Thyroid gland (tissue), 4 donors: ENCODE data around the gene DNAH11. TPM values are rescaled to one million over a fixed set of nuclear protein-coding genes. Genes with fewer than 3 reads are reported as not detected.

Experiments
- DNase-seq, 2 donors: peaks; one replicate each; pipeline ENCODE4 v3.0.0-alpha.2; 2019
- H3K27ac ChIP-seq, 3 donors: fragments of 200-600 bp; sonication (generic); 1 replicate in 2 of 3; 2 replicates in 1 of 3; pipeline ENCODE4 v1.5.1; 2016 to 2019; ENCODE audit warnings: mild to moderate bottlenecking in 1 of 3, moderate library complexity in 1 of 3
- H3K27me3 ChIP-seq: fragments of 200-600 bp; sonication (generic); one replicate; pipeline ENCODE4 v1.5.1; 2019
- H3K36me3 ChIP-seq, 2 donors: fragments of 200-600 bp; sonication (generic); one replicate each; pipeline ENCODE4 v1.5.1; 2016 to 2019
- H3K4me1 ChIP-seq, 2 donors: fragments of 200-600 bp; sonication (generic); one replicate each; pipeline ENCODE4 v1.5.1; 2017 to 2019
- H3K4me3 ChIP-seq, 3 donors: fragments of 200-600 bp; sonication (generic); replicated peaks in 1 of 3; 1 replicate in 2 of 3; 2 replicates in 1 of 3; pipeline ENCODE4 v1.5.1; 2016; ENCODE audit warnings: mild to moderate bottlenecking in 1 of 3
- H3K9me3 ChIP-seq: fragments of 200-600 bp; sonication (generic); one replicate; pipeline ENCODE4 v1.5.1; 2017
- POLR2A ChIP-seq, 2 donors: fragments of 450-650 bp; IDR thresholded peaks; one replicate each; pipeline ENCODE4 v1.6.1; 2017; ENCODE audit warnings: antibody characterized with exemption in 2 of 2, mild to moderate bottlenecking in 2 of 2, moderate library complexity in 1 of 2
- WGBS, 2 donors: methylation state at CpG; one replicate each; pipeline ENCODE4 v1.1.5; 2017; 5-methylcytosine and 5-hydroxymethylcytosine counted together
- intact Hi-C: fragments of 100-400 bp; cut with DNase I; formaldehyde crosslinking; loops from one replicate; pipeline ENCODE4 v1.15.1; 2023
- total RNA-seq, 4 donors: library from RNA; depleted of rRNA; stranded (reverse); fragments of >200 nt; gene quantifications; one replicate each; pipeline ENCODE4 v1.2.3, GENCODE V29; 2016
- TF ChIP-seq, protein P1 (sequence below), 6 experiments: fragments of 200-600 bp in 3 of 6; fragments of 450-650 bp in 3 of 6; sonication (generic) in 3 of 6; IDR thresholded peaks; one replicate each; pipeline ENCODE4 v1.5.1; 2016 to 2019; ENCODE audit warnings: antibody characterized with exemption in 6 of 6, mild to moderate bottlenecking in 2 of 6, inconsistent platforms in 1 of 6, moderate library complexity in 1 of 6

Gene DNAH11
- total RNA-seq, 4 donors from 2014 or later: 3.9 to 29.9 (median 10.9) TPM

DNA sequence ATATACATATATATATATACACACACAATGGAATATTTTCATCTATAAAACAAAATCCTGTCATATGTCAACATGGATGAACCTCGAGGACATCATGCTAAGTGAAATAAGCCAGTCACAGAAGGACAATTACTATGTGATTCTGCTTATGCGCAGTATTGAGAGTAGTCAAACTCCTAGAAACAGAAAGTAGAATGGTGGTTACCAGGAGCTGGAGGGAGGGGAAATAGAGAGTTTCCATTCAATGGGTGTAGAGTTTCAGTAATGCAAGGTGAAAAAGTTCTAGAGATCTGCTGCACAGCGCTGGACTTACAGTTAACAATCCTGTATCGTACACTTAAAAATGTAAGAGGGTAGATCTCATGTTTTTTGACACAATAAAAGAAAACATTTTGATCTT is 221.0 kb downstream of the DNAH11 start:
- H3K9me3 ChIP-seq: no peaks in the 10 kb centered on the region
- TF ChIP-seq, protein P1, sequence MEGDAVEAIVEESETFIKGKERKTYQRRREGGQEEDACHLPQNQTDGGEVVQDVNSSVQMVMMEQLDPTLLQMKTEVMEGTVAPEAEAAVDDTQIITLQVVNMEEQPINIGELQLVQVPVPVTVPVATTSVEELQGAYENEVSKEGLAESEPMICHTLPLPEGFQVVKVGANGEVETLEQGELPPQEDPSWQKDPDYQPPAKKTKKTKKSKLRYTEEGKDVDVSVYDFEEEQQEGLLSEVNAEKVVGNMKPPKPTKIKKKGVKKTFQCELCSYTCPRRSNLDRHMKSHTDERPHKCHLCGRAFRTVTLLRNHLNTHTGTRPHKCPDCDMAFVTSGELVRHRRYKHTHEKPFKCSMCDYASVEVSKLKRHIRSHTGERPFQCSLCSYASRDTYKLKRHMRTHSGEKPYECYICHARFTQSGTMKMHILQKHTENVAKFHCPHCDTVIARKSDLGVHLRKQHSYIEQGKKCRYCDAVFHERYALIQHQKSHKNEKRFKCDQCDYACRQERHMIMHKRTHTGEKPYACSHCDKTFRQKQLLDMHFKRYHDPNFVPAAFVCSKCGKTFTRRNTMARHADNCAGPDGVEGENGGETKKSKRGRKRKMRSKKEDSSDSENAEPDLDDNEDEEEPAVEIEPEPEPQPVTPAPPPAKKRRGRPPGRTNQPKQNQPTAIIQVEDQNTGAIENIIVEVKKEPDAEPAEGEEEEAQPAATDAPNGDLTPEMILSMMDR (IDR thresholded peaks at IDR 0.05): no peak
- TF ChIP-seq POLR2A (IDR thresholded peaks at IDR 0.05): no peak
- no peaks in the 10 kb centered on the region for H3K27me3 ChIP-seq
- H3K27ac ChIP-seq: no peak overlapping the region
- intact Hi-C loops: no loop called here
- DNase-seq: no peak
- H3K36me3 ChIP-seq: no peaks in the 10 kb centered on the region
- peaks cover 0 to 12% of the 10 kb centered on the region in 2 donors for H3K4me1 ChIP-seq
- WGBS, 2 donors: 91 to 96% methylated on average over 4 of the region's 4 CpGs
- H3K4me3 ChIP-seq: no peak overlapping the region

DNA sequence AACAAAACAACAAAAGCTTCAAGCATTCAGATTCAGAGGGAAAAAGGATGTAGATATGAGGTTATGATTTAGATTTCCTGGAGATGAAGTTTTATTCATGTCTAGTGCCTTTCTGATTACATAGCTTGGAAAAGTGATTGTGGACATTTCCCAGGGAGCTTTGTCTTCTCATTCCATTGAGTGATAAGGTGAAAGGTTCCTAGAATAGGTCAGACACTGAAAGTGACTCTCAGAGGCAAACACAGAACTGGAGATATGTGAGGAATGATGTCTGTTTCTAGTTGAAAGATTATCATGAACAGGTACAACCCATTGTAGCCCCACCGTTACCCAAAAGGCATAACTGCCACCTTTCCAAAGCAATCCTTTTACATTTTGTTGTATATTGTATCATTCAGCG is 223.4 kb downstream of the DNAH11 start:
- Histone ChIP-seq H3K4me3 (no peak overlapping the region), H3K9me3 (no peaks in the 10 kb centered on the region), H3K36me3 (no peaks in the 10 kb centered on the region), H3K27ac (no peak overlapping the region), H3K27me3 (no peaks in the 10 kb centered on the region), H3K4me1 (peaks cover 0 to 12% of the 10 kb centered on the region in 2 donors)
- DNase-seq: no peak
- intact Hi-C loops: no loop called here
- TF ChIP-seq, protein P1 (IDR thresholded peaks at IDR 0.05): no peak
- no peak for TF ChIP-seq POLR2A (IDR thresholded peaks at IDR 0.05)
- 88 to 94% methylated on average over 2 of the region's 2 CpGs for WGBS, 2 donors

DNA sequence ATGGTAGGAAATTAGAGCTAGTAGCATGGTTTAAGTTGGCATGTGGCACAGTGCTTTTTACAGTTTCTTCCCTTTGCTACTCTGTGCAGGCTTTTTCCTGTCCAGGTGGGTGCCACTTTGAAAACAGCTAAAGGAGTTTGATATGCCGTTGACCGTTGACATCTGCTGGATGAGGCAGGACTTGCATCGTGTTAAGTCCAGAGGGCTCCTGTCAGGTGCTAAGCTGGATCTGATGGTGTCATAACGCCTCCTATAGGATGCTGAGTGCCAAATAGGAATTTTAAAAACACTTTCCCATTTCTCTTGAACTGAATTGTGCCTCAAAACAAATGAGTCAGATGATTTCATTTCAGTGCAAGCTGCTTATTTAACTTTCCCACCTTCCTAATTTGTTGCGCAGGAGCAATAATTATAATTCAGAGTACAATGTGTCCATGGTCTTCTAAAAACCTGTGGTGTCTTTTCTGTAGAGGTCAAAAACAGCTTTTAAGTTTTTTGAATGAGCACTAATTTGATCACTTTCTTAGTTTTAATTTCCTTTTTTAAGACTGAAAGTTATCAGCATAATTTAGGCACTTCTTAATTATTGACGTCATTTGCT is 224.6 kb downstream of the DNAH11 start:
- H3K36me3 ChIP-seq: no peaks in the 10 kb centered on the region
- H3K27ac ChIP-seq: no peak overlapping the region
- TF ChIP-seq POLR2A (IDR thresholded peaks at IDR 0.05): no peak
- TF ChIP-seq, protein P1 (IDR thresholded peaks at IDR 0.05): peak; percentile 61 to 93 (median 78)
- WGBS, 2 donors: 21% methylated on average over 6 of the region's 6 CpGs
- peaks cover 0 to 12% of the 10 kb centered on the region in 2 donors for H3K4me1 ChIP-seq
- no peak overlapping the region for H3K4me3 ChIP-seq
- intact Hi-C loops: no loop called here
- H3K27me3 ChIP-seq: no peaks in the 10 kb centered on the region
- DNase-seq: peak; percentile 67 to 75
- no peaks in the 10 kb centered on the region for H3K9me3 ChIP-seq

DNA sequence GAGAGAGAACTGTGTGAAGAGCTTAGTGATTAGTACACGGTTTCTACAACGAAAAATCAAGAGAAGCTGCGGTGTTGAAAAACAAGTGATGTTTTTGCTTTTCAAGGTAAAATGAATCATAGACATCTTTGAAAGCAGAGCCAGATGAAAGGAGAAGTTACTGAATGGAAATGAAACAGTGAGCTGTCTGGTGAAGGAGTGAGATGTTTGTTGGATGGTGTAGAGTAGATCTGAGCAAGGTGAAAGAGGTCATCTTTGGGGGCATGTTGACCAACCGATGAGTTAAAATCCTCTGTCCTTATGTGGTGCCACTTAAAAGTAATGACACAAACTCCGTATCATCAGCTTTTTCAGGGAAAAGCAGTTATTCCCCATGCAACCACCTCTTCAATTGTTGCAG is 225.4 kb downstream of the DNAH11 start:
- H3K4me3 ChIP-seq: no peak overlapping the region
- no peak overlapping the region for H3K27ac ChIP-seq
- 60 to 64% methylated on average over 5 of the region's 5 CpGs for WGBS, 2 donors
- no peaks in the 10 kb centered on the region for H3K36me3 ChIP-seq
- H3K9me3 ChIP-seq: no peaks in the 10 kb centered on the region
- intact Hi-C loops: no loop called here
- no peak for TF ChIP-seq POLR2A (IDR thresholded peaks at IDR 0.05)
- TF ChIP-seq, protein P1 (IDR thresholded peaks at IDR 0.05): no peak
- DNase-seq: no peak
- peaks cover 4 to 18% of the 10 kb centered on the region in 2 donors for H3K4me1 ChIP-seq
- H3K27me3 ChIP-seq: no peaks in the 10 kb centered on the region

DNA sequence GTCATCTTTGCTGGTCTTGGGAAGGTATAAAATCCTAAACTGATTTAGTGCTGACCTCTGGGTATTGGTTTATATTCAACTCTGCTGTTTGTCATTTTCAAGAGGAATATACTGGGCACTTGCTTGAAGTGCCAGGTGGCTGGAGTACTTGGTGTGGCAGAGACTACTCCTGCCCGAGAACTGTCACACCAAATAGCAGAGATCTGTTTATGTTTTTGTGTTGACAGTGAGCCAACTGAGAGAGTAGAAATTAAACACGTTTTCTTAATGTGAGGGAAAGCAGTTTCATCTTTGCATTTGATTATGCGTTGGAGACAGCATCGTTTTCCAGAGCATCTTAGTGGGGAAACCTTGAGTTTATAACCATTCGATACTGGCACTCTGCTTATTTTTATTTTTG is 228.4 kb downstream of the DNAH11 start:
- intact Hi-C loops: no loop called here
- Histone ChIP-seq H3K4me1 (peaks cover 5 to 6% of the 10 kb centered on the region in 2 donors), H3K4me3 (no peak overlapping the region), H3K27me3 (no peaks in the 10 kb centered on the region), H3K9me3 (no peaks in the 10 kb centered on the region), H3K36me3 (no peaks in the 10 kb centered on the region), H3K27ac (no peak overlapping the region)
- DNase-seq: no peak
- TF ChIP-seq POLR2A (IDR thresholded peaks at IDR 0.05): no peak
- TF ChIP-seq, protein P1 (IDR thresholded peaks at IDR 0.05): no peak
- 69 to 77% methylated on average over 5 of the region's 5 CpGs for WGBS, 2 donors
